WTC11 (cell line): ENCODE measurements around the gene LTBP1. TPM values are rescaled to one million over a fixed set of nuclear protein-coding genes. Genes with fewer than 3 reads are reported as not detected.

Experiments used
- ATAC-seq: fragments of 200-7000 bp; cut with Tn5 transposase; 2 replicates; pipeline ENCODE4 v1.10.0; 2021; ENCODE audit warnings: mild to moderate bottlenecking, moderate library complexity
- CTCF ChIA-PET: fragments of 300-600 bp; sonication (Branson Sonifier 250); formaldehyde crosslinking; loops from one replicate; lab custom pipeline; 2021; ENCODE audit warnings: antibody characterized with exemption; lab: Charles Lee
- POLR2A ChIA-PET: fragments of 350-600 bp; sonication (Branson Sonifier 250); formaldehyde crosslinking; loops from one replicate; lab custom pipeline; 2021; ENCODE audit warnings: antibody characterized with exemption; lab: Charles Lee
- DNase-seq: peaks from one replicate; pipeline ENCODE4 v3.0.0; 2021; ENCODE audit warnings: low spot score
- H3K27ac Mint-ChIP-seq: 2 replicates; pipeline ENCODE4 v1.8.0; 2021; ENCODE audit warnings: mixed read lengths
- H3K27me3 Mint-ChIP-seq: 2 replicates; pipeline ENCODE4 v1.8.0; 2021; ENCODE audit warnings: low read depth, mild to moderate bottlenecking, moderate library complexity, mixed read lengths
- H3K36me3 Mint-ChIP-seq: 2 replicates; pipeline ENCODE4 v1.8.0; 2021; ENCODE audit warnings: mixed read lengths
- H3K4me1 Mint-ChIP-seq: 2 replicates; pipeline ENCODE4 v1.8.0; 2022; ENCODE audit warnings: mixed read lengths
- H3K4me3 Mint-ChIP-seq: 2 replicates; pipeline ENCODE4 v1.8.0; 2021; ENCODE audit warnings: mild to moderate bottlenecking, moderate library complexity, mixed read lengths
- H3K9me3 Mint-ChIP-seq: 2 replicates; pipeline ENCODE4 v1.8.0; 2021; ENCODE audit warnings: mixed read lengths
- ARID4B ChIP-seq: sonication (generic); formaldehyde crosslinking; IDR thresholded peaks from 2 replicates; pipeline ENCODE4 v1.8.0; 2023; ENCODE audit warnings: missing genetic modification reagents, mild to moderate bottlenecking, borderline replicate concordance
- ATF1 ChIP-seq: sonication (generic); formaldehyde crosslinking; IDR thresholded peaks from 2 replicates; pipeline ENCODE4 v1.8.1; 2023; ENCODE audit warnings: mild to moderate bottlenecking, moderate library complexity, missing genetic modification reagents
- ATF2 ChIP-seq: sonication (generic); formaldehyde crosslinking; IDR thresholded peaks from 2 replicates; pipeline ENCODE4 v1.8.1; 2022; ENCODE audit warnings: low read depth, missing genetic modification reagents, borderline replicate concordance
- E2F4 ChIP-seq: sonication (generic); formaldehyde crosslinking; IDR thresholded peaks from 2 replicates; pipeline ENCODE4 v1.8.1; 2022; ENCODE audit warnings: low read depth, mild to moderate bottlenecking, moderate library complexity, missing genetic modification reagents, borderline replicate concordance
- E2F5 ChIP-seq: sonication (generic); formaldehyde crosslinking; IDR thresholded peaks from 2 replicates; pipeline ENCODE4 v1.8.1; 2022; ENCODE audit warnings: mild to moderate bottlenecking, moderate library complexity, missing genetic modification reagents
- ELF4 ChIP-seq: sonication (generic); formaldehyde crosslinking; IDR thresholded peaks from 2 replicates; pipeline ENCODE4 v1.8.1; 2022; ENCODE audit warnings: low read depth, mild to moderate bottlenecking, moderate library complexity, missing genetic modification reagents
- ETV6 ChIP-seq: sonication (generic); formaldehyde crosslinking; IDR thresholded peaks from 2 replicates; pipeline ENCODE4 v1.8.1; 2022; ENCODE audit warnings: mild to moderate bottlenecking, missing genetic modification reagents
- IRF1 ChIP-seq: sonication (generic); formaldehyde crosslinking; IDR thresholded peaks from 2 replicates; pipeline ENCODE4 v1.8.0; 2023; ENCODE audit warnings: missing genetic modification reagents
- IRF2 ChIP-seq: sonication (generic); formaldehyde crosslinking; IDR thresholded peaks from 2 replicates; pipeline ENCODE4 v1.8.0; 2022; ENCODE audit warnings: low read depth, missing genetic modification reagents, borderline replicate concordance
- JUN ChIP-seq: sonication (generic); formaldehyde crosslinking; IDR thresholded peaks from 2 replicates; pipeline ENCODE4 v1.8.0; 2023; ENCODE audit warnings: mild to moderate bottlenecking, missing genetic modification reagents
- RORB ChIP-seq: fragments of 250-450 bp; sonication (Bioruptor Pico); IDR thresholded peaks from 2 replicates; pipeline ENCODE4 v1.9.0; 2021; ENCODE audit warnings: mild to moderate bottlenecking
- SMAD4 ChIP-seq: sonication (generic); formaldehyde crosslinking; IDR thresholded peaks from 2 replicates; pipeline ENCODE4 v1.8.0; 2022; ENCODE audit warnings: mild to moderate bottlenecking, missing genetic modification reagents
- TEAD1 ChIP-seq: sonication (generic); formaldehyde crosslinking; IDR thresholded peaks from 2 replicates; pipeline ENCODE4 v1.8.0; 2022; ENCODE audit warnings: mild to moderate bottlenecking, missing genetic modification reagents
- ZNF232 ChIP-seq: sonication (generic); formaldehyde crosslinking; IDR thresholded peaks from 2 replicates; pipeline ENCODE4 v1.8.0; 2022; ENCODE audit warnings: mild to moderate bottlenecking, missing genetic modification reagents
- ZNF396 ChIP-seq: fragments of 250-450 bp; sonication (Bioruptor Pico); IDR thresholded peaks from 2 replicates; pipeline ENCODE4 v1.8.0; 2021; ENCODE audit warnings: mild to moderate bottlenecking, moderate library complexity, borderline replicate concordance
- ZNF532 ChIP-seq: fragments of 250-450 bp; sonication (Bioruptor Pico); IDR thresholded peaks from 2 replicates; pipeline ENCODE4 v1.9.0; 2021; ENCODE audit warnings: mild to moderate bottlenecking, borderline replicate concordance
- ZNF671 ChIP-seq: fragments of 250-450 bp; sonication (Bioruptor Pico); IDR thresholded peaks from 2 replicates; pipeline ENCODE4 v1.8.0; 2021; ENCODE audit warnings: mild to moderate bottlenecking
- total RNA-seq: library from RNA; stranded (reverse); gene quantifications from 3 replicates; pipeline ENCODE4 v1.2.3, GENCODE V29; 2021

Gene LTBP1
- total RNA-seq, 1 experiment from 2014 or later, result 33.6 TPM

- Mint-ChIP-seq H3K9me3 (no peaks in the 10 kb centered on the region), H3K4me3 (no peak overlapping the region), H3K36me3 (no peaks in the 10 kb centered on the region), H3K27me3 (no peaks in the 10 kb centered on the region), H3K27ac (no peak overlapping the region), H3K4me1 (no peaks in the 10 kb centered on the region)
- ChIA-PET CTCF (no interaction called here), POLR2A (no interaction called here)
- TF ChIP-seq ATF2 (CRISPR knock-in tag) (no peak), ETV6 (CRISPR knock-in tag) (no peak), ATF1 (no peak), ZNF232 (CRISPR knock-in tag) (no peak), E2F5 (no peak), SMAD4 (CRISPR knock-in tag) (no peak), IRF1 (CRISPR knock-in tag) (no peak), E2F4 (no peak), RORB (CRISPR knock-in tag) (no peak), ZNF532 (CRISPR knock-in tag) (no peak), ZNF671 (no peak), ARID4B (CRISPR knock-in tag) (no peak), ZNF396 (no peak), ELF4 (CRISPR knock-in tag) (no peak), IRF2 (CRISPR knock-in tag) (no peak), JUN (CRISPR knock-in tag) (no peak), TEAD1 (CRISPR knock-in tag) (no peak)
- no peak for DNase-seq
- ATAC-seq, result no peak
These were observed 370.7 kb downstream of the LTBP1 start for GRCh38 chr2:33317369-33318007.
